GM12875 (cell line): ENCODE results near the gene PMPCA.
"Not testable (repeated sequence)": the region's sequence is repeated elsewhere in the genome, so short reads cannot be mapped to it uniquely, and the experiment has no call there.

Experiments used
- H3K4me3 ChIP-seq: one replicate; pipeline ENCODE4 v1.5.1; 2011; ENCODE audit warnings: low read depth, low read length, control low read depth
- CTCF ChIP-seq: IDR thresholded peaks from 2 replicates; pipeline ENCODE4 v1.5.1; 2011; ENCODE audit warnings: low read depth, mild to moderate bottlenecking, control low read depth, inconsistent platforms, low read length, moderate library complexity, borderline replicate concordance; ENCODE audit not compliant: insufficient read depth

The PMPCA gene

DNA sequence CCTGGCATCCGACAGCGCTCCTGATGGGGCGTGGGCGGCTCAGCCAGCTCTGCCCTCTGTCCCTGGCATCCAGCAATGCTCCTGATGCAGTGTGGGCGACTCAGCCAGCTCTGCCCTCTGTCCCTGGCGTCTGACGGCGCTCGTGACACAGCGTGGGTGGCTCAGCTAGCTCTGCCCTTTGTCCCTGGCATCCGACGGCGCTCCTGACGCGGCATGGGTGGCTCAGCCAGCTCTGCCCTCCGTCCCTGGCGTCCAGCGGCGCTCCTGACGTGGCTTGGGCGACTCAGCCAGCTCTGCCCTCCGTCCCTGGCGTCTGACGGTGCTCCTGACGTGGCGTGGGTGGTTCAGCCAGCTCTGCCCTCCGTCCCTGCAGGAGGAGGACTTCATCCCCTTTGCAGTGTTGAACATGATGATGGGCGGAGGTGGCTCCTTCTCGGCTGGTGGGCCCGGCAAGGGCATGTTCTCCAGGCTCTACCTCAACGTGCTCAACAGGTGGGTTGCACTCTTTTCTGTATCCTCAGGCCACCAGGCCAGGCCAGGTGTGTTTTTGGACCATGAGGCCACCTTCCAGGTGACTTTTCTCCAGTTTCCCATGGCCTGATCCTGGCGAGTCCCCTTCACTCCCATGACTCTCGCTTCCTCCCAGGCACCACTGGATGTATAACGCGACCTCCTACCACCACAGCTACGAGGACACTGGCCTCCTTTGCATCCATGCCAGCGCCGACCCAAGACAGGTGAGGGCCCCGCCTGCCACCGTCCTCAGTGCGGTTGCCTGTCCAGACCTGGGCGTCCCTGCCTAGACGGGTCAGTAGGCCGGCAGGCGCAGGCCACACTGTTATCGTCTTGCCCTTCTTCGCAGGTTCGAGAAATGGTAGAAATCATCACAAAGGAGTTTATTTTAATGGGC lies 8.0 kb downstream of the PMPCA start:
- TF ChIP-seq CTCF, result no peak
- H3K4me3 ChIP-seq, result no peak overlapping the region

DNA sequence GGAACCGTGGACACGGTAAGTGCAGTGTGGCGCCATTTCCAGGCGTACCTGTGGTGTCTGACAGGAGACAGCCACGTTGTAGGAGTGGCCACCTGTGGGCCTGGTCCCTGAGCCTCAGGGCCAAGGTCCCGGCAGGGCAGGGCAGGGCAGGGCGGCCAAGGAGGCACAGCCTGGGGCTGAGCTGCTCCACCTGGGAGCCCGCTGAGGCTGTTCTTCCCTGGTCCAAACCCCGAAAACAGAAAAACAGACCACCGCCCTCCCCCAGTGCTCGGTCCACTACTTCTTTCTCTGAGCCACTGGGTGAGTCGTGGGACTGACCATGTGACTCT lies 8.6 kb downstream of the PMPCA start:
- H3K4me3 ChIP-seq, result no peak overlapping the region
- TF ChIP-seq CTCF, result no peak

DNA sequence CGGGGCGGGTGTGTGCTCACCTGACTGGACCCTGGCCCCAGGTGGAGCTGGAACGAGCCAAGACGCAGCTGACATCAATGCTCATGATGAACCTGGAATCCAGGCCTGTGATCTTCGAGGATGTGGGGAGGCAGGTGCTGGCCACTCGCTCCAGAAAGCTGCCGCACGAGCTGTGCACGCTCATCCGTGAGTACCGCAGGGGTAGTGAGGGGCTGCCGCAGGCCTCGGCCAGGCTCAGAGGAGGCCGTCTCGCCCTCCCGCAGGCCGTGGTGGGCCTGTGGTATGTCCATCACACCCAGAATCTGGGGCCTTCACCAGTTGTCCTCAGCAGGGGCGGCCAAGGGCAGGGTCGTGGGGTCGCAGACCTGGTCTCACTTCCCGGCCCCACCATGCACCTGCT lies 11.3 kb downstream of the PMPCA start:
- no peak for TF ChIP-seq CTCF
- H3K4me3 ChIP-seq, result no peak overlapping the region

DNA sequence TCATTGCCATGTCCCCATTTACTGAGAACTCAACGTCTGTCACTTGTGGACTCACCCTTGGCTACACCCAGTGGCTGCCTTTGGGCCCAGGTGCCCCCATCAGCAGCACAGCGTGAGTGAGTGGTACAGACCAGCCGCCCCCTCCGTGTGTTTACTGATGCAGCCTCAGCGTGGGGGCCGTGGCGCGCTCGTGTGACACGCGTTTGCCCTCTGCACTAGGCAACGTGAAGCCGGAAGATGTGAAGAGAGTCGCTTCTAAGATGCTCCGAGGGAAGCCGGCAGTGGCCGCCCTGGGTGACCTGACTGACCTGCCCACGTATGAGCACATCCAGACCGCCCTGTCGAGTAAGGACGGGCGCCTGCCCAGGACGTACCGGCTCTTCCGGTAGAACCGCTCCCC lies 12.4 kb downstream of the PMPCA start:
- no peak overlapping the region for H3K4me3 ChIP-seq
- no peak for TF ChIP-seq CTCF

DNA sequence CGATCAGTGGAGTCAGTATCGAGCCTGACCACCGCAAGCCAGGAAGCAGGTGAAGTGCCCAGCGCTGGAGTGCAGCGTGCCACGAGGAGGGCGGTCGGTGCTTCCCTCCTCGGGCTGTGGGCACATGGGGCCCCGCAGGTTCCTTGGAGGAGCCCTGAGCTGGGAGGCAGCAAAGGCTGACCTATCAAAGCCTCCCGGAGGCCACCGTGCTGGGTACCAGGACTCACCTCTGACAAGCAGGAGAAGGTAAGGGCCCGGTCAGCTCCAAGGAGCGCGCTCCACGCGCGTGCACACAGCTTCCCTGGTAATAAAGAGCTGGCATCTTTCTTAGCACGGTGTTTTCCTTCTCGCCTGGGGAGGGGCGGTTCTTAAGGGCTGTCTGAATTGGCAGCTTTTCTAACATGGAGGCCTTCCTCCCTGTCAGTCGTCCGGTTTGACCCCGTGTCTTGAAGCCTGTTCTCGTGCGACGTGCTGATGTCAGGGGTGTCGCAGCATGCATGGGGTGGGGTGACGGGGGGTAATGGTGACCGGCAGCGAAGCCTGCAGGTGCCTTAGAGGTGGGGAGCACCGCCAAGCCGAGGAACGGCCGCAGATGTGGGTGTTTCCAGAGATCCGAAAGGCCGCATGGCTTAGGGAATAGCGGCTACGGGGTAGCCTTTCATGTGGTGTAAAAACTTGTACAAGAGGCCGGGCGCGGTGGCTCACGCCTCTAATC lies 13.1 kb downstream of the PMPCA start:
- H3K4me3 ChIP-seq, result no peak overlapping the region
- TF ChIP-seq CTCF, result no peak

GRCh38 chr9:136424750-136425362 lies 14.4 kb downstream of the PMPCA start:
- H3K4me3 ChIP-seq, result no peak overlapping the region
- TF ChIP-seq CTCF, result no peak

DNA sequence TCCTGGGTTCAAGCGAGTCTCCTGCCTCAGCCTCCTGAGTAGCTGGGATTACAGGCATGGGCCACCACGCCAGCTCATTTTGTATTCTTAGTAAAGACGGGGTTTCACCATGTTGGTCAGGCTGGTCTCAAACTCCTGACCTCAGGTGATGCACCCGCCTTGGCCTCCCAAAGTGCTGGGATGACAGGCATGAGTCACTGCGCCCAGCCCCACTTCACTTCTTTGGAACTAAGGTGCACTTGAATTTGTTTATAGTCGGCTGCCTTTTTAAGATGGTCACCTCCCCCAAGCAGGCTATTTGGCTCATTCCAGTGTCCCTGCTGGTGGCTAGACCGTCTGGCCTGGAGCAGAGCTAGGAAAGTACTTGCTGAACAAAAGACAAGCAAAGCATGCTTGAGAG lies 14.9 kb downstream of the PMPCA start:
- not testable (repeated sequence) for H3K4me3 ChIP-seq
